Keratinocyte (primary cell): ENCODE measurements around the gene SREBF1.

Source experiments
- EZH2 ChIP-seq: IDR thresholded peaks from one replicate; pipeline ENCODE4 v1.6.1; 2012; ENCODE audit warnings: inconsistent platforms, mild to moderate bottlenecking, low read length, moderate library complexity
- TF ChIP-seq, protein P1 (sequence below), 3 experiments: IDR thresholded peaks in 1 of 3; conservative IDR thresholded peaks in 1 of 3; optimal IDR thresholded peaks in 1 of 3; 2 replicates in 2 of 3; 3 replicates in 1 of 3; pipeline versions ENCODE3 to v1.5.1; 2011; ENCODE audit warnings: low read length in 3 of 3, mild to moderate bottlenecking in 3 of 3, moderate library complexity in 2 of 3, control low read depth in 1 of 3, inconsistent platforms in 1 of 3; ENCODE audit not compliant: insufficient read depth in 2 of 3; ENCODE audit errors: extremely low read depth in 1 of 3

GRCh38 chr17:17790637-17791464 is 45.9 kb downstream of the SREBF1 start:
- TF ChIP-seq, protein P1, sequence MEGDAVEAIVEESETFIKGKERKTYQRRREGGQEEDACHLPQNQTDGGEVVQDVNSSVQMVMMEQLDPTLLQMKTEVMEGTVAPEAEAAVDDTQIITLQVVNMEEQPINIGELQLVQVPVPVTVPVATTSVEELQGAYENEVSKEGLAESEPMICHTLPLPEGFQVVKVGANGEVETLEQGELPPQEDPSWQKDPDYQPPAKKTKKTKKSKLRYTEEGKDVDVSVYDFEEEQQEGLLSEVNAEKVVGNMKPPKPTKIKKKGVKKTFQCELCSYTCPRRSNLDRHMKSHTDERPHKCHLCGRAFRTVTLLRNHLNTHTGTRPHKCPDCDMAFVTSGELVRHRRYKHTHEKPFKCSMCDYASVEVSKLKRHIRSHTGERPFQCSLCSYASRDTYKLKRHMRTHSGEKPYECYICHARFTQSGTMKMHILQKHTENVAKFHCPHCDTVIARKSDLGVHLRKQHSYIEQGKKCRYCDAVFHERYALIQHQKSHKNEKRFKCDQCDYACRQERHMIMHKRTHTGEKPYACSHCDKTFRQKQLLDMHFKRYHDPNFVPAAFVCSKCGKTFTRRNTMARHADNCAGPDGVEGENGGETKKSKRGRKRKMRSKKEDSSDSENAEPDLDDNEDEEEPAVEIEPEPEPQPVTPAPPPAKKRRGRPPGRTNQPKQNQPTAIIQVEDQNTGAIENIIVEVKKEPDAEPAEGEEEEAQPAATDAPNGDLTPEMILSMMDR (optimal IDR thresholded peaks at IDR 0.05 in 1 of 3, IDR thresholded peaks at IDR 0.05 in 1 of 3, conservative IDR thresholded peaks at IDR 0.05 in 1 of 3; ENCODE audit: extremely low read depth in 1 of 3, insufficient read depth in 2 of 3, low read length in 3 of 3): no peak
- no peak for TF ChIP-seq EZH2
